H1 (cell line): ENCODE data around the gene SAFB2. TPM values are rescaled to one million over a fixed set of nuclear protein-coding genes. Genes with fewer than 3 reads are reported as not detected.

Source experiments
- CBX5 ChIP-seq: fragments of 300-800, 300-1000 bp; sonication (generic); IDR thresholded peaks from 2 replicates; pipeline ENCODE4 v1.7.1; 2016; ENCODE audit warnings: antibody characterized with exemption, low read length, low read depth
- CEBPB ChIP-seq: IDR thresholded peaks from 2 replicates; pipeline ENCODE4 v1.6.1; 2012; ENCODE audit warnings: low read depth, low read length
- POLR2A ChIP-seq, 2 experiments: IDR thresholded peaks; 1 replicate in 1 of 2; 2 replicates in 1 of 2; pipeline ENCODE4 v1.6.1; 2011; ENCODE audit warnings: low read depth in 2 of 2, low read length in 2 of 2, mild to moderate bottlenecking in 2 of 2; ENCODE audit errors: control extremely low read depth in 1 of 2
- RNF2 ChIP-seq: fragments of 200-900, 300-1000 bp; sonication (generic); IDR thresholded peaks from 2 replicates; pipeline ENCODE4 v1.7.1; 2016; ENCODE audit warnings: borderline replicate concordance, low read depth, mild to moderate bottlenecking, antibody characterized with exemption, low read length; ENCODE audit not compliant: poor library complexity, severe bottlenecking; ENCODE audit errors: missing control alignments
- SP4 ChIP-seq: IDR thresholded peaks from 2 replicates; pipeline ENCODE4 v1.6.1; 2012; ENCODE audit warnings: low read length, inconsistent platforms
- SUZ12 ChIP-seq: fragments of 200-600 bp; sonication (generic); IDR thresholded peaks from 2 replicates; pipeline ENCODE4 v1.6.1; 2012; ENCODE audit warnings: mild to moderate bottlenecking, inconsistent platforms, low read length, moderate library complexity, mixed read lengths
- TEAD4 ChIP-seq: IDR thresholded peaks from 2 replicates; pipeline ENCODE4 v1.6.1; 2012; ENCODE audit warnings: low read depth, low read length, inconsistent platforms, mixed read lengths
- polyA plus RNA-seq, 7 experiments: library from polyadenylated mRNA; depleted of rRNA in 3 of 7; stranded (reverse) in 5 of 7; unstranded in 2 of 7; fragments of >200 nt in 5 of 7; fragments of 200-250 nt in 2 of 7; gene quantifications; 1 replicate in 5 of 7; 2 replicates in 1 of 7; 4 replicates in 1 of 7; pipeline versions ENCODE4 v1.2.1 to v1.2.3, GENCODE V29; 2011 to 2013; ENCODE audit warnings: missing spikeins in 2 of 7, mixed read lengths in 2 of 7
- total RNA-seq: library from RNA; stranded (reverse); fragmentation: NEBNext Ultra II Directional; extraction: Animal tissue kit (Norgen Biotek cat#: 25700); gene quantifications from 2 replicates; pipeline ENCODE4 v1.2.1, GENCODE V29; 2021
- TF ChIP-seq, protein P1 (sequence below), 3 experiments: IDR thresholded peaks; 1 replicate in 2 of 3; 2 replicates in 1 of 3; pipeline versions ENCODE4 v1.5.1 to v1.6.1; 2011; ENCODE audit warnings: low read length in 3 of 3, mild to moderate bottlenecking in 3 of 3, inconsistent platforms in 2 of 3, low read depth in 1 of 3, moderate library complexity in 1 of 3; ENCODE audit not compliant: insufficient read depth in 1 of 3; ENCODE audit errors: control extremely low read depth in 1 of 3

Gene SAFB2
- total and polyA plus RNA-seq, 2 of the 8 experiments (the other 6 are each of a cell fraction or from before 2014, with no cell fraction given): 14.8 to 63.8 TPM

DNA sequence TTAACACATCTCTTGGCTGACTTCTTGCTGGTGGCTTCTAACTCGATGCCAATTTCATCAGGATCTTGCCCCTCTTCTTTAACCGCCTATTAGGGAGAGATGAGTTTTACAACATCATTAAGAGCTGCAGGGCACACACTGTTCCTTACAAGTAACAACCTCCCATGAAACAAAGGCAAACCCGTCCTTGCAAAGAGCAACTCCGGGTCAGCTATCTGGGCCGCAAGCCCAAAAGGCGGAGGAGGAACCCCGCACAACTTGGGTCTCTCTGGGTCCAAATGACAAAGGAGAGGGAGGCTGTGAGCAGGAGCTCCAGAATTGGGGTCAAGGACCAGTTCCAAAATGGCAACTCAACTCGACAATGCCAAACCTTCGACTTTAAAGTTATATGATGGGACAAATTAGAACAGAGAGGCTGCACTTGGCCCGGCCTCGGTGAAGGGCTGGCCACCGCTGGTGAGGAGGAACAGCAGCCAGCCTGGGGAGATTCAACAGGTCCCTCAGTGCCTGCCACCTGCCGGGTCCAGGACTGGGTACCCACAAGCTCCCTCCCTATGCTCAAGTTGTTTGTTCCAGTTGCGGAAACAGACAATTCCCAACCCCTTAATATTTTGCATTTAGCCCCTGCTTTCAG, 1.1 kb downstream of the SAFB2 start (continued):
- TF ChIP-seq RNF2 (no peak), CBX5 (no peak), CEBPB (no peak), SP4 (no peak), TEAD4 (no peak), SUZ12 (no peak), POLR2A (IDR thresholded peaks at IDR 0.05; ENCODE audit: control extremely low read depth in 1 of 2, low read depth in 2 of 2, low read length in 2 of 2) (no peak)
- TF ChIP-seq, protein P1, sequence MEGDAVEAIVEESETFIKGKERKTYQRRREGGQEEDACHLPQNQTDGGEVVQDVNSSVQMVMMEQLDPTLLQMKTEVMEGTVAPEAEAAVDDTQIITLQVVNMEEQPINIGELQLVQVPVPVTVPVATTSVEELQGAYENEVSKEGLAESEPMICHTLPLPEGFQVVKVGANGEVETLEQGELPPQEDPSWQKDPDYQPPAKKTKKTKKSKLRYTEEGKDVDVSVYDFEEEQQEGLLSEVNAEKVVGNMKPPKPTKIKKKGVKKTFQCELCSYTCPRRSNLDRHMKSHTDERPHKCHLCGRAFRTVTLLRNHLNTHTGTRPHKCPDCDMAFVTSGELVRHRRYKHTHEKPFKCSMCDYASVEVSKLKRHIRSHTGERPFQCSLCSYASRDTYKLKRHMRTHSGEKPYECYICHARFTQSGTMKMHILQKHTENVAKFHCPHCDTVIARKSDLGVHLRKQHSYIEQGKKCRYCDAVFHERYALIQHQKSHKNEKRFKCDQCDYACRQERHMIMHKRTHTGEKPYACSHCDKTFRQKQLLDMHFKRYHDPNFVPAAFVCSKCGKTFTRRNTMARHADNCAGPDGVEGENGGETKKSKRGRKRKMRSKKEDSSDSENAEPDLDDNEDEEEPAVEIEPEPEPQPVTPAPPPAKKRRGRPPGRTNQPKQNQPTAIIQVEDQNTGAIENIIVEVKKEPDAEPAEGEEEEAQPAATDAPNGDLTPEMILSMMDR (IDR thresholded peaks at IDR 0.05; ENCODE audit: control extremely low read depth in 1 of 3, insufficient read depth in 1 of 3, low read depth in 1 of 3, low read length in 3 of 3): no peak
